Sigmoid colon (tissue), 4 donors: ENCODE measurements around the gene NDST1.

Experiments used
- CTCF ChIP-seq, 4 experiments: fragments of 450-650 bp in 3 of 4; fragments of 200-600 bp in 1 of 4; IDR thresholded peaks; one replicate each; pipeline ENCODE4 v1.5.1; 2016 to 2019; ENCODE audit warnings: antibody characterized with exemption in 4 of 4, mild to moderate bottlenecking in 3 of 4, moderate library complexity in 2 of 4
- EP300 ChIP-seq, 4 donors: sonication (generic); formaldehyde crosslinking; IDR thresholded peaks; one replicate each; pipeline ENCODE4 v1.6.1; 2017; ENCODE audit warnings: antibody characterized with exemption in 4 of 4
- POLR2A ChIP-seq, 2 donors: fragments of 450-650 bp; IDR thresholded peaks; one replicate each; pipeline ENCODE4 v1.6.1; 2016; ENCODE audit warnings: antibody characterized with exemption in 2 of 2, mild to moderate bottlenecking in 2 of 2, moderate library complexity in 2 of 2

GRCh38 chr5:150465927-150466326, 42.0 kb upstream of the NDST1 start:
- TF ChIP-seq CTCF (IDR thresholded peaks at IDR 0.05) (no peak), POLR2A (IDR thresholded peaks at IDR 0.05) (no peak), EP300 (IDR thresholded peaks at IDR 0.05) (no peak)
